Measurements from ENCODE around the gene NBEA. TPM values are rescaled to one million over a fixed set of nuclear protein-coding genes. Genes with fewer than 3 reads are reported as not detected.
A peak's percentile ranks its signal among the peaks of the same experiment; 100 is the strongest.

NBEA gene
- total RNA-seq, 4 donors from 2014 or later, result 0.34 to 10.3 (median 2.4) TPM

GRCh38 chr13:35706281-35706680 lies 764.2 kb downstream of the NBEA start:
- Histone ChIP-seq H3K4me1 (no peaks in the 10 kb centered on the region), H3K27me3 (no peaks in the 10 kb centered on the region), H3K4me3 (no peak overlapping the region), H3K27ac (no peak overlapping the region), H3K9me3 (no peaks in the 10 kb centered on the region), H3K36me3 (no peaks in the 10 kb centered on the region)
- DNase-seq, result no peak
- WGBS, 2 donors, result 70 to 74% methylated on average over 6 to 7 of the region's 7 CpGs
- intact Hi-C loops (cut with DNase I), result no loop called here
- TF ChIP-seq, protein P1, sequence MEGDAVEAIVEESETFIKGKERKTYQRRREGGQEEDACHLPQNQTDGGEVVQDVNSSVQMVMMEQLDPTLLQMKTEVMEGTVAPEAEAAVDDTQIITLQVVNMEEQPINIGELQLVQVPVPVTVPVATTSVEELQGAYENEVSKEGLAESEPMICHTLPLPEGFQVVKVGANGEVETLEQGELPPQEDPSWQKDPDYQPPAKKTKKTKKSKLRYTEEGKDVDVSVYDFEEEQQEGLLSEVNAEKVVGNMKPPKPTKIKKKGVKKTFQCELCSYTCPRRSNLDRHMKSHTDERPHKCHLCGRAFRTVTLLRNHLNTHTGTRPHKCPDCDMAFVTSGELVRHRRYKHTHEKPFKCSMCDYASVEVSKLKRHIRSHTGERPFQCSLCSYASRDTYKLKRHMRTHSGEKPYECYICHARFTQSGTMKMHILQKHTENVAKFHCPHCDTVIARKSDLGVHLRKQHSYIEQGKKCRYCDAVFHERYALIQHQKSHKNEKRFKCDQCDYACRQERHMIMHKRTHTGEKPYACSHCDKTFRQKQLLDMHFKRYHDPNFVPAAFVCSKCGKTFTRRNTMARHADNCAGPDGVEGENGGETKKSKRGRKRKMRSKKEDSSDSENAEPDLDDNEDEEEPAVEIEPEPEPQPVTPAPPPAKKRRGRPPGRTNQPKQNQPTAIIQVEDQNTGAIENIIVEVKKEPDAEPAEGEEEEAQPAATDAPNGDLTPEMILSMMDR (IDR thresholded peaks at IDR 0.05), result no peak
- no peak for TF ChIP-seq POLR2A (IDR thresholded peaks at IDR 0.05)

DNA sequence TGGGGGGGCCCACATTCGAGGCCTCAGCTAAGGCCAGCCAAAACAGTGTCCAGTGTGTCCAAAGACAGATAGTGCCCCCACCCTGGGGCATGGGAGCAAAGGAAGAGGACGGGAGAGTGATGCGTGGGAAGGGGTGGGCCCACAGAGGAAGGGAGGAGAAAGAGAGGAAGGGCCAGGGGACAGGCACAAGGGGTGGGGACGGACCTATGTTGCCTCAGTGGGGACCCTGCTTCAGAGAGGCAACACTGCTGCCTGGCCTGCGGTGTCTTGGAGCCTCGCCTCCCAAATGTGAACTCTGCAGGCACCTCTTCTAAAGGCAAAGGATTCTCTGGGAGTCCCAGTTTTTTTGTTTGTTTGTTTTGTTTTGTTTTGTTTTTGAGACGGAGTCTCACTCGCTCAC lies 764.7 kb downstream of the NBEA start:
- DNase-seq, result no peak
- no peak overlapping the region for H3K4me3 ChIP-seq
- H3K9me3 ChIP-seq, result no peaks in the 10 kb centered on the region
- no peaks in the 10 kb centered on the region for H3K36me3 ChIP-seq
- no peaks in the 10 kb centered on the region for H3K27me3 ChIP-seq
- 76 to 88% methylated on average over 7 to 8 of the region's 8 CpGs for WGBS, 2 donors
- no peak overlapping the region for H3K27ac ChIP-seq
- intact Hi-C loops (cut with DNase I), result no loop called here
- no peak for TF ChIP-seq POLR2A (IDR thresholded peaks at IDR 0.05)
- TF ChIP-seq, protein P1 (IDR thresholded peaks at IDR 0.05), result no peak
- no peaks in the 10 kb centered on the region for H3K4me1 ChIP-seq

DNA sequence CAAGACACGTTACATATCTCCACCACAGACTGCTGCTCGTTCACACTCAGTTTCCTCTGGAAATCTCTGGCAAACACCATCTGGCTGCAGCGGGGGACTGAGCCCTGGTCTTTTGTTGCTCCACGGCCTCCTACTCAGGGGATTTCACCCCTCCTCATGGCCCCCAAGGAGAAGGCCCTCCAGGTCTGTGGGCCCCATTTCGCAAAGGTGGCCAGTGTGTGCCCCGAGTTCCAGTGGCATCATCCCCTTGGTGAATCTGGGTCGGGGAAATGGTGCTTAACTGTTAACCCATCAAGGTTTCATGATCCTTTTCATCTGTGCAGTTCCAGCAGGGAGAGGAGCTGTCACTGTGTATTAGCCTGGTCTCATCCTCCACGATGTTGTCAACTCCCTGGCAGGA lies 769.8 kb downstream of the NBEA start:
- TF ChIP-seq, protein P1 (IDR thresholded peaks at IDR 0.05), result no peak
- TF ChIP-seq POLR2A (IDR thresholded peaks at IDR 0.05), result no peak
- no peak for DNase-seq
- Histone ChIP-seq H3K36me3 (no peaks in the 10 kb centered on the region), H3K9me3 (no peaks in the 10 kb centered on the region), H3K27ac (no peak overlapping the region), H3K27me3 (no peaks in the 10 kb centered on the region), H3K4me3 (no peak overlapping the region), H3K4me1 (peaks cover 0 to 23% (median 13%) of the 10 kb centered on the region in 3 donors)
- WGBS, 2 donors, result 46 to 86% methylated on average over 6 to 8 of the region's 8 CpGs
- intact Hi-C loops (cut with DNase I), result no loop called here

DNA sequence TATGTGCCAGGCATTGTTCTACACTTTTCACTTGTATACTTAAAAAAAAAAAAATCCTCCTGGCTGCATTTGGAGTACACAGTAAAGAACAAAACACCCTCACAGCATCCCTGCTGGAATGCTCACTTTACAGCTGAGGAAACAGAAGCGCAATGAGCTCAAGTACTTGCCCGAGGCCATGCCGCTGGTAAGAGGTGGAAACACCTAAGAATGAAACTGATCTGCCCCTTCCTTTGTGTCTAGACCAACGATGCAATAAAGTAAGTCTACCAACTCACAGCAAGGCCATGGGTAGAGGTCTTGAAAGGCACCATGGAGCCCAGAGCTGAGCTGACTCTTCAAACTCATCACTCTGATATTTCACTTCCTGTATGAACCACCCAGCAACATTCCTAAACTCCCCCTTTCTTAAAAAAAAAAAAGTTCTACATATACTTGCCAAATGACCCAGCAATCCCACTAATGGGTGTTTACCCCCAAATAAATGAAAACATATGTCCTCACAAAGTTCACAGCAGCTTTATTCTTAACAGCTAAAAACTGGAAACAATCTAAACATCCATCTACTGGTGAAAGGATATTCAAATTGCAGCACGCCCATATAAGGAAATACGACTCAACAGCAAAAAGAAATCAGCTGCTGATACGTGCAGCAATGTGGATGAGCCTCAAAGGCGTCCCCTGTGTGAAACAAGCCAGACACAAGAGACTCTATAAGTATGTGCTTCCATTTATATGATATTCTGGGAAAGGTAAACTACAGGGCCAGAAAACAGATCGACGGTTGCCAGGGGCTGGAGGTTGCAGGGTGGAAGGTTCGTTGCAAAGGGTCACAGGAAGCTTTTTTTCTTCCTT lies 771.1 kb downstream of the NBEA start:
- DNase-seq, result no peak
- no peak overlapping the region for H3K27ac ChIP-seq
- H3K4me1 ChIP-seq, result peaks cover 0 to 23% (median 13%) of the 10 kb centered on the region in 3 donors
- H3K27me3 ChIP-seq, result no peaks in the 10 kb centered on the region
- H3K4me3 ChIP-seq, result no peak overlapping the region
- TF ChIP-seq, protein P1 (IDR thresholded peaks at IDR 0.05), result no peak
- TF ChIP-seq POLR2A (IDR thresholded peaks at IDR 0.05), result no peak
- 47 to 66% methylated on average over 10 to 11 of the region's 11 CpGs for WGBS, 2 donors
- intact Hi-C loops (cut with DNase I), result no loop called here
- H3K9me3 ChIP-seq, result no peaks in the 10 kb centered on the region
- no peaks in the 10 kb centered on the region for H3K36me3 ChIP-seq

- Histone ChIP-seq H3K36me3 (no peaks in the 10 kb centered on the region), H3K4me3 (no peak overlapping the region), H3K27ac (peak overlapping the region in 2 of 4 donors; percentile 25 to 44), H3K4me1 (peaks cover 0 to 23% (median 13%) of the 10 kb centered on the region in 3 donors), H3K27me3 (no peaks in the 10 kb centered on the region), H3K9me3 (no peaks in the 10 kb centered on the region)
- 24 to 33% methylated on average over 5 to 6 of the region's 6 CpGs for WGBS, 2 donors
- DNase-seq, result no peak
- intact Hi-C loops (cut with DNase I), result no loop called here
- TF ChIP-seq, protein P1 (IDR thresholded peaks at IDR 0.05), result no peak
- no peak for TF ChIP-seq POLR2A (IDR thresholded peaks at IDR 0.05)
Measured at GRCh38 chr13:35714121-35714520, 772.1 kb downstream of the NBEA start.
